Measurements from ENCODE around the gene CDS2. TPM values are rescaled to one million over a fixed set of nuclear protein-coding genes. Genes with fewer than 3 reads are reported as not detected.

CDS2 gene
- total RNA-seq, 1 donor = 32.0 TPM

- DNase-seq (ENCODE audit: low read depth) = no peak
- no peak for TF ChIP-seq CTCF (IDR thresholded peaks at IDR 0.05; ENCODE audit: insufficient read depth, low read length)
- H3K4me3 ChIP-seq (ENCODE audit: low read depth, low read length) = no peak overlapping the region
Measured at GRCh38 chr20:5197847-5198650, 71.2 kb downstream of the CDS2 start.

- DNase-seq (ENCODE audit: low read depth) = no peak
- H3K4me3 ChIP-seq (ENCODE audit: low read depth, low read length) = no peak overlapping the region
- no peak for TF ChIP-seq CTCF (IDR thresholded peaks at IDR 0.05; ENCODE audit: insufficient read depth, low read length)
Measured at GRCh38 chr20:5198651-5198924, 71.8 kb downstream of the CDS2 start.

GRCh38 chr20:5203380-5203779, 76.6 kb downstream of the CDS2 start:
- no peak overlapping the region for H3K4me3 ChIP-seq (ENCODE audit: low read depth, low read length)
- no peak for TF ChIP-seq CTCF (IDR thresholded peaks at IDR 0.05; ENCODE audit: insufficient read depth, low read length)
- no peak for DNase-seq (ENCODE audit: low read depth)

DNA sequence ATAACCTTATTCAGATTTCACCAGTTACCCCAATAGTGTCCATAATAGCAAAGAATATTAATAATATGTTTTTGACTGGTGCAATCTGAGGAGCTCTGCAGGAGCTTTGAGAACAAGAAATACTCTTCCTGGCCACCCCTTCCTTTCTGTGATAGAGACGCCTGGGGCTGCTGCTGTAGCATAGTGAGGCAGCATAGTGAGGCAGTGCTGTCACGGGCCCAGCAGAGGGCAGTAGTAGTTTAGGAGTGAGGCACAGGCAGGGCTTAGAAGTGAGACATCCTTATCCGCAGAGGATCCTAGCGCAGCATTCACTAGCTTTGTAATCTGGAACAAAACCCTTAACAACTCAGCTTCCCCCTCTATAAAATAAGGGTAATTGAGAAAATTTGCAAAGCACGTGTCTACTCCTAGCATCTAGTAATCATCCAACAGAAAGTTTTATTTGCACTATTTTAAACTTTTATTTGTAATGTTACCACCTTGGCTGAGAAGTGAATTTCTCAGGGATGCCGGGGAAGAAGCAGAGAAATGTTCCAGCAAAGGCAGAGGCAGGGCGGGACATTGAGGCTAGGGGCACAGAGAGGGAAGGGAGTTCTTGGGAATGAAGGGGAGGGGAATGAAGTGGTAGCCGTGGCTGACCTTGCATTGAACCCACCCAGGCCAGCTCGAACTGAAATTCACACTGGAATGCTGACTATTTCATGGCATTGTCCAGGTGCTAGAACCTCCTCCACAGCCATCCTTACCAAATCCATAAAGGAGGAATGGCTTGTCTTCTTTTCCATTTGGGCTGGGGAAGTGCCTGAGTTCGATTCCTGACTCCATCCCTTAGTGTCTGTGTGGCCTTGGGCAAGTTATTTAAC, 78.8 kb downstream of the CDS2 start:
- DNase-seq (ENCODE audit: low read depth) = peak; percentile 78
- TF ChIP-seq CTCF (IDR thresholded peaks at IDR 0.05; ENCODE audit: insufficient read depth, low read length) = peak; percentile 97
- no peak overlapping the region for H3K4me3 ChIP-seq (ENCODE audit: low read depth, low read length)

- no peak for DNase-seq (ENCODE audit: low read depth)
- no peak overlapping the region for H3K4me3 ChIP-seq (ENCODE audit: low read depth, low read length)
- no peak for TF ChIP-seq CTCF (IDR thresholded peaks at IDR 0.05; ENCODE audit: insufficient read depth, low read length)
Measured at GRCh38 chr20:5207138-5207537, 80.3 kb downstream of the CDS2 start.

DNA sequence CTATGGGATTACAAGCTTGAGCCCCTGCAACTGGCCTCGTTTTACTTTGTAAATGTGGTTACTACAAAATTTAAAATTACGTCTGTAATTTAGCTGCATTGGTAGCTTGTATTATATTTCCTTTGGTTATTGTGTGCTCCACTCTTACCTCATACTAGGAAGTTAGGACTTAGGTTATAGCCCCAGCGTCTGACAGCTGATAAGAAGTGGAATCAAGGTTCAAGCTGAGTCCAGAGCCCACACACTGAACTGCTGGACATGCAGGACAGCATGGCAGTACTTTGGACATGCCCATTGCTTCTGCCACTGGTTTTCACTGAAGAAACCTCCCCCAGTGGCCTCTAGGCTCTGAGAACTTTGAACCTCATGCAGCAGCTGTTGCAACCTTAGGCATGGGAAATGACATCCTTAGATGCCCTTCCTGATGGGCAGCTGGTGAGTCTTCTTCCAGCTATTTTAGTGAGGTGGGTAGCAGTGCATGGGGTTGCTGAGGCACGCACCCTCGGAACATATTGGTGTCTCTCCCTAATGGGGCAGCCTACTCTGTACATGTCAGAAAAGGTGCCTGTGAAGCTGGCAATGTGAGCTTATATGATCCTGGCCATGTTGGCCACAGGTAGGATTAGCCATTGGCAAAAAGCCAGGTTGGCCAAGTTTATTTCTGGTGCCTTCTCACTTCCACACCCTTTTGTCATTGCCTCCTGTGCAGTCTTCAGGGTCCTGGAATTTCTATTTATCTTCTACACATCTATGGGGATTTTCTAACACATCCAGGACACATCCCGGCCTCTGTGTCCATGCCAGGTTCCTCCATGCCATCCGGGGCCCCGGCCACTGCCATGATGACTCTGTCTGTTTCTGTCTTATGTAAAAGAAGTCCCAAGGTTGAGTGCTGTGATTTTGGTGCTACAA, 85.3 kb downstream of the CDS2 start:
- H3K4me3 ChIP-seq (ENCODE audit: low read depth, low read length) = no peak overlapping the region
- no peak for DNase-seq (ENCODE audit: low read depth)
- TF ChIP-seq CTCF (IDR thresholded peaks at IDR 0.05; ENCODE audit: insufficient read depth, low read length) = no peak
